Tibial artery (tissue), 4 donors: ENCODE data around the gene NUDT5.
"Not testable (repeated sequence)": the region's sequence is repeated elsewhere in the genome, so short reads cannot be mapped to it uniquely, and the experiment has no call there.

Source experiments
- DNase-seq, 2 donors: peaks; one replicate each; pipeline ENCODE4 v3.0.0-alpha.2; 2019
- H3K27ac ChIP-seq, 2 donors: fragments of 200-600 bp; sonication (generic) in 1 of 2; 1 replicate in 1 of 2; 2 replicates in 1 of 2; pipeline ENCODE4 v1.5.1; 2018 to 2019; ENCODE audit warnings: mild to moderate bottlenecking in 1 of 2
- H3K27me3 ChIP-seq, 2 donors: fragments of 200-600 bp; sonication (generic) in 1 of 2; one replicate each; pipeline versions ENCODE4 v1.5.1 to v1.6.0; 2016 to 2019
- H3K36me3 ChIP-seq, 3 donors: fragments of 200-600 bp; sonication (generic) in 2 of 3; one replicate each; pipeline ENCODE4 v1.5.1; 2016 to 2019; ENCODE audit warnings: mild to moderate bottlenecking in 2 of 3
- H3K4me1 ChIP-seq, 4 donors: fragments of 200-600 bp; sonication (generic) in 2 of 4; 1 replicate in 3 of 4; 2 replicates in 1 of 4; pipeline ENCODE4 v1.5.1; 2016 to 2019
- H3K4me3 ChIP-seq, 2 donors: fragments of 200-600 bp; sonication (generic) in 1 of 2; 1 replicate in 1 of 2; 2 replicates in 1 of 2; pipeline ENCODE4 v1.5.1; 2018 to 2019; ENCODE audit warnings: mild to moderate bottlenecking in 2 of 2
- H3K9me3 ChIP-seq, 3 donors: fragments of 200-600 bp; sonication (generic) in 1 of 3; one replicate each; pipeline ENCODE4 v1.5.1; 2016 to 2019
- intact Hi-C: fragments of 100-400 bp; cut with DNase I; formaldehyde crosslinking; loops from one replicate; pipeline ENCODE4 v1.15.0; 2023; ENCODE audit warnings: low total_unique reads
- TF ChIP-seq, protein P1 (sequence below), 2 experiments: fragments of 200-600 bp in 1 of 2; fragments of 450-650 bp in 1 of 2; IDR thresholded peaks; one replicate each; pipeline ENCODE4 v1.5.1; 2017 to 2019; ENCODE audit warnings: antibody characterized with exemption in 2 of 2, mild to moderate bottlenecking in 1 of 2, moderate library complexity in 1 of 2

The NUDT5 gene

DNA sequence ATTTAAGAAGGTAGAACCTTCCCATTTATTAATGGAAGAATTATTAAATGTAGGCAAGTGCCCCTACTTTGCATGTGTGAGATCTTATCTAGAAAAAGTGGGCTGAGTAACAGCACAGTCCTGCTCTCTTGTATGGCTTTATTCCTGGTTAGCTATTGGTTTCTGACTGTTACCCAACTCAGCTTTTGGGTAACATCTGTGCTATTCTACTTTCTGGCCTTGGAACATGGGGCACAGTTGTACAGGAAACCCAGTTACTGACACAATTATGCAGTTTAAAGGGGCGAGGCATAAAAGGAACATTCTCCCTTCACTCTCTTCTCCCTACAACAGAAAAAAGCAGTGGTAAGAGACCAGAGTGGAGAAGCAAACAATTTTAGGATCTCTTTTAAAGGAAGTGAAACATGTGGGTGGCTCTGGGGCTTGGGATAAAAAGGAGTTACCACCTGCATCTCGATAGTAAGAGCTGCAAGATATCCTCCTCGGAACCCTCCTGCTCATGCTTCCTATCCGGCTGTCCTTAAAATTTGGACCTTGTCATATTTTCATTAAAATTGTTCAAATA is 16.0 kb downstream of the NUDT5 start:
- Histone ChIP-seq H3K27me3 (no peaks in the 10 kb centered on the region), H3K4me3 (no peak overlapping the region), H3K9me3 (no peaks in the 10 kb centered on the region), H3K27ac (no peak overlapping the region), H3K4me1 (no peaks in the 10 kb centered on the region), H3K36me3 (peaks cover 60 to 92% (median 87%) of the 10 kb centered on the region in 3 donors)
- TF ChIP-seq, protein P1, sequence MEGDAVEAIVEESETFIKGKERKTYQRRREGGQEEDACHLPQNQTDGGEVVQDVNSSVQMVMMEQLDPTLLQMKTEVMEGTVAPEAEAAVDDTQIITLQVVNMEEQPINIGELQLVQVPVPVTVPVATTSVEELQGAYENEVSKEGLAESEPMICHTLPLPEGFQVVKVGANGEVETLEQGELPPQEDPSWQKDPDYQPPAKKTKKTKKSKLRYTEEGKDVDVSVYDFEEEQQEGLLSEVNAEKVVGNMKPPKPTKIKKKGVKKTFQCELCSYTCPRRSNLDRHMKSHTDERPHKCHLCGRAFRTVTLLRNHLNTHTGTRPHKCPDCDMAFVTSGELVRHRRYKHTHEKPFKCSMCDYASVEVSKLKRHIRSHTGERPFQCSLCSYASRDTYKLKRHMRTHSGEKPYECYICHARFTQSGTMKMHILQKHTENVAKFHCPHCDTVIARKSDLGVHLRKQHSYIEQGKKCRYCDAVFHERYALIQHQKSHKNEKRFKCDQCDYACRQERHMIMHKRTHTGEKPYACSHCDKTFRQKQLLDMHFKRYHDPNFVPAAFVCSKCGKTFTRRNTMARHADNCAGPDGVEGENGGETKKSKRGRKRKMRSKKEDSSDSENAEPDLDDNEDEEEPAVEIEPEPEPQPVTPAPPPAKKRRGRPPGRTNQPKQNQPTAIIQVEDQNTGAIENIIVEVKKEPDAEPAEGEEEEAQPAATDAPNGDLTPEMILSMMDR (IDR thresholded peaks at IDR 0.05): no peak
- no peak for DNase-seq
- intact Hi-C loops: no loop called here

DNA sequence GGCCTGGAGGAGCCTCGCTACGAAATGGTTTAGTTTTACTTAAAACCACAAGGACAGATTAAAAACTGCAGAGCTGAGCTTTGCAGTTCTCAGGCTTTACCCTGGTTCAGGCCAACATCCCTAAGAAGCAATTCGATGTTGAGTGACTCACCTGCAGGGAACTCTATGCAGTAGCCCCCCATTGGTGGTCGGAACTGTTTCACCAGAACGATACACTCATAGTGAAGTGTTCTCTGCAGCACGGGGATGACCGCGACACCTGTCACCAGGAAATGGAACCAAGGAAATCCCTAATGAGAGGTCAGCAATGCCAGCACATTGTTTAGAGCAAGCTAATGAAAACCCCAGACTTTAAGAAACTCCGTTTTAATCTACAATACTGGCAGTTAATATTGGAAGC is 18.0 kb downstream of the NUDT5 start:
- H3K27me3 ChIP-seq: no peaks in the 10 kb centered on the region
- intact Hi-C loops: no loop called here
- TF ChIP-seq, protein P1 (IDR thresholded peaks at IDR 0.05): no peak
- H3K27ac ChIP-seq: no peak overlapping the region
- DNase-seq: no peak
- H3K9me3 ChIP-seq: no peaks in the 10 kb centered on the region
- no peaks in the 10 kb centered on the region for H3K4me1 ChIP-seq
- H3K4me3 ChIP-seq: no peak overlapping the region
- peaks cover 69 to 96% (median 95%) of the 10 kb centered on the region in 3 donors for H3K36me3 ChIP-seq

DNA sequence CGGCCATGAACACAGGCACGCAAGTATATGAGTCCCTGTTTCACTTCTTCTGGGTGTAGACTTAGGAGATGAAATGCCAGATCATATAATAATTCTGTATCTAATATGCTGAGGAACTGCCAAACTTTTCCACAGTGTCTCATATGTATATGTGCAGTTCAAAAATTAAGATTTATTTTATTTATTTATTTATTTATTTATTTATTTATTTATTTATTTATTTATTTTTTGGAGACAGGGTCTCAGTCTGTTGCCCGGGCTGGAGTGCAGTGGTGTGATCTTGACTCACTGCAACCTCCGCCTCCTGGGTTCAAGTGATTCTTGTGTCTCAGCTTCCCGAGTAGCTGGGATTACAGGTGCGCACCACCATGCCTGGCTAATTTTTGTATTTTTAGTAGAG is 24.2 kb downstream of the NUDT5 start:
- H3K9me3 ChIP-seq, DNase-seq, H3K4me1 ChIP-seq, intact Hi-C loops, H3K4me3 ChIP-seq, H3K27ac ChIP-seq, H3K27me3 ChIP-seq: not testable (repeated sequence)
- peaks cover 76 to 100% (median 98%) of the 10 kb centered on the region in 3 donors for H3K36me3 ChIP-seq

DNA sequence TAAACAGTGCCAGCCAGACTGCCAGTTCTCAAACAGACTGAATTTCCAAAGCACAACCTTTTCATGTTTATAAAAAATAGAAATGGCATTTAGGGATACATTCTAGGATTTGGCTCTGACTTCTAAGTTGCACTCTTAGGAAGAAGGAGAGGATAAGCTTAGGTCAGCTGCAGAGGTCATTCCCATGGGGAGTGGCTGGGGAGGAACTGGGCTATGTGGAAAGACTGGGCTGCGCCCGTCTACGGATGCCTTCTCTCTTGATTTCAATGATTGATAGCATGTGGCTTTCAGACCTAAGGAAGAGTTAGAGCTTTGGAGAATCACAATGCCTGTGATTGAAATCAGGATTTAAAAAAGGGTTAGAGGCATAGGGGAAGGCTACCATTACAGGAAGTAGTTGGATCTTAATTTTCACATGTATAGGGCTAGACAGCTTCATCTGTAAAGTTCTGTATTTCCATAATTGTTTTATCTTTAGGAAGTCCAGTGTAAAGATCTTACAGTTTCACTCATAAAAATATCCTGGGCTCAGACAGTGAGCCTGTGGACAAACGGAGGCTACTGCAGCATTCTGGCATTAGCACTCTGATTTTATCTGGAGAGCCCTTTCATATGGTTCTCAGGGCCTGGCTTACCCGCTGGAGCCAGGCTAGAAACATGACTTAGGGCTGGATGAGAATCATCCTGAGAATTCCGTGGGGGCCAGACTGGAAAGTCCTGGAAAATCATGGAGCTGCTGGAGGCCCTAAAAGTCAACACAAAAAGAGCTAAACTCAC is 29.5 kb downstream of the NUDT5 start:
- Histone ChIP-seq H3K4me1 (no peaks in the 10 kb centered on the region), H3K27me3 (no peaks in the 10 kb centered on the region), H3K4me3 (no peak overlapping the region), H3K36me3 (peaks cover 60 to 98% (median 91%) of the 10 kb centered on the region in 3 donors), H3K9me3 (no peaks in the 10 kb centered on the region), H3K27ac (no peak overlapping the region)
- intact Hi-C loops: no loop called here
- DNase-seq: no peak
- TF ChIP-seq, protein P1 (IDR thresholded peaks at IDR 0.05): no peak

DNA sequence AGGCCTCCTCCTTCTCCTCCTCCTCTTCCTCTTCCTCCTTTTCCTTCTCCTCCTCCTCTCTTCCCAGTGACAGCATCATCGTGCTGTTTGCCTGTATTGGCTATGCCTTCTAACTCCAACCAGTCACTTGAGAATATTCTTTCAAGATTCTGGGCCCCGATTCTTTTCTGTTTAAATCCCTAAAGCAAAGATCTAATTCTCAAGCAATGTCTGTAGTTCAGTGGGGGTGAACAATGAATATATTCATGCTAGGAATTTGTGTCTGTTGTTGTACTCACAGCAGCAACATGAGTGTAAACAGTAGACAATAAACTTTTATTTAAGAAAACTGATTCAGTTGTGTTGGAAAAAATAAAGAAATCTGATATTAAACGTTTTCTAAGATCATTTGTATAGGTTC is 30.7 kb downstream of the NUDT5 start:
- Histone ChIP-seq H3K9me3 (no peaks in the 10 kb centered on the region), H3K27ac (no peak overlapping the region), H3K36me3 (peaks cover 54 to 93% (median 85%) of the 10 kb centered on the region in 3 donors), H3K27me3 (no peaks in the 10 kb centered on the region), H3K4me3 (no peak overlapping the region), H3K4me1 (no peaks in the 10 kb centered on the region)
- TF ChIP-seq, protein P1 (IDR thresholded peaks at IDR 0.05): no peak
- DNase-seq: no peak
- intact Hi-C loops: no loop called here

DNA sequence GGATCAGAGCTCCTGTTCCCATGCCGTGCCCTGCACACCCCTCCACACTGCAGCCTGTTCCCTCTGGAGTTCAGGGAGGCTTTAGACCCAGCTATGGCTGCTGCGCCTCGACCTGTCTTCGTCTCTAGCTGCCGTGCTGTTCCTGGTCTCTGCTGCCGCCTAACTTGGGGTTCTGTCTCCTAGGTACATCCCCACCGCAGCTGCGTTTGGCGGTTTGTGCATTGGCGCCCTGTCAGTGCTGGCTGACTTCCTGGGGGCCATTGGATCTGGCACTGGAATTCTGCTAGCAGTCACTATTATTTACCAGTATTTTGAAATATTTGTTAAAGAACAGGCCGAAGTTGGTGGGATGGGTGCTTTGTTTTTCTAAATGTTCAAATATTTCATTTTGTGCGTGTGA is 31.6 kb downstream of the NUDT5 start:
- no peaks in the 10 kb centered on the region for H3K9me3 ChIP-seq
- no peak overlapping the region for H3K27ac ChIP-seq
- TF ChIP-seq, protein P1 (IDR thresholded peaks at IDR 0.05): no peak
- H3K27me3 ChIP-seq: no peaks in the 10 kb centered on the region
- no peak for DNase-seq
- no peak overlapping the region for H3K4me3 ChIP-seq
- intact Hi-C loops: no loop called here
- H3K36me3 ChIP-seq: peaks cover 51 to 89% (median 80%) of the 10 kb centered on the region in 3 donors
- no peaks in the 10 kb centered on the region for H3K4me1 ChIP-seq
